A549 (cell line): ENCODE results near the gene ATP2C2.

ENCODE experiments used
- CHD2 ChIP-seq: fragments of 150-350 bp; IDR thresholded peaks from 2 replicates; pipeline ENCODE4 v1.6.1; 2014; ENCODE audit warnings: low read length; ENCODE audit not compliant: partially characterized antibody
- E2F6 ChIP-seq: IDR thresholded peaks from 2 replicates; pipeline ENCODE4 v1.6.1; 2012; ENCODE audit warnings: low read depth, borderline replicate concordance
- EP300 ChIP-seq, 2 experiments: fragments of >200 bp; sonication (Bioruptor Twin); formaldehyde crosslinking; IDR thresholded peaks; 2 replicates in 1 of 2; 3 replicates in 1 of 2; pipeline ENCODE4 v1.6.1; 2016 to 2017
- HEYL ChIP-seq: fragments of 250-450 bp; sonication (Bioruptor Pico); IDR thresholded peaks from 2 replicates; pipeline ENCODE4 v1.8.0; 2021; ENCODE audit warnings: mild to moderate bottlenecking, moderate library complexity
- HOXB13 ChIP-seq: fragments of 250-450 bp; sonication (Bioruptor Pico); IDR thresholded peaks from 2 replicates; pipeline ENCODE4 v1.5.0; 2020; ENCODE audit warnings: low read depth, mild to moderate bottlenecking, moderate library complexity
- JUN ChIP-seq, 2 experiments: fragments of >200 bp; sonication (Bioruptor Twin); formaldehyde crosslinking; IDR thresholded peaks; 2 replicates in 1 of 2; 3 replicates in 1 of 2; pipeline ENCODE4 v1.6.1; 2016 to 2017
- MAX ChIP-seq: IDR thresholded peaks from 2 replicates; pipeline ENCODE4 v1.6.1; 2012
- NPAS2 ChIP-seq: fragments of 250-450 bp; sonication (Bioruptor Pico); IDR thresholded peaks from 2 replicates; pipeline ENCODE4 v1.8.0; 2022; ENCODE audit warnings: mild to moderate bottlenecking, moderate library complexity, borderline replicate concordance
- POLR2A ChIP-seq: IDR thresholded peaks from 2 replicates; pipeline ENCODE4 v1.6.1; 2012; ENCODE audit warnings: mild to moderate bottlenecking, low read length
- RCOR1 ChIP-seq: fragments of 150-350 bp; IDR thresholded peaks from 2 replicates; pipeline ENCODE4 v1.6.1; 2014; ENCODE audit warnings: antibody characterized with exemption, low read length, low read depth
- REST ChIP-seq: fragments of 200-600 bp; sonication (generic); IDR thresholded peaks from 2 replicates; pipeline ENCODE4 v1.6.1; 2016; ENCODE audit warnings: antibody characterized with exemption, mild to moderate bottlenecking, moderate library complexity
- RFX5 ChIP-seq: fragments of 450-650 bp; IDR thresholded peaks from 2 replicates; pipeline ENCODE4 v1.7.1; 2014; ENCODE audit warnings: antibody characterized with exemption, mild to moderate bottlenecking, moderate library complexity
- TF ChIP-seq, protein P1 (sequence below): fragments of >200 bp; sonication (Bioruptor Twin); formaldehyde crosslinking; IDR thresholded peaks from 3 replicates; pipeline ENCODE4 v1.5.1; 2016
- TF ChIP-seq, protein P2 (sequence below): fragments of 150-350 bp; IDR thresholded peaks from 2 replicates; pipeline ENCODE4 v1.6.1; 2014; ENCODE audit warnings: low read depth, mild to moderate bottlenecking, low read length

GRCh38 chr16:84476401-84476800 lies 108.1 kb downstream of the ATP2C2 start:
- TF ChIP-seq REST (no peak), RFX5 (no peak), EP300 (IDR thresholded peaks at IDR 0.05) (no peak), POLR2A (no peak), NPAS2 (CRISPR knock-in tag) (no peak), JUN (IDR thresholded peaks at IDR 0.05) (no peak), HOXB13 (CRISPR knock-in tag) (no peak), HEYL (CRISPR knock-in tag) (no peak), CHD2 (no peak), RCOR1 (no peak), E2F6 (no peak), MAX (no peak)
- TF ChIP-seq, protein P1, sequence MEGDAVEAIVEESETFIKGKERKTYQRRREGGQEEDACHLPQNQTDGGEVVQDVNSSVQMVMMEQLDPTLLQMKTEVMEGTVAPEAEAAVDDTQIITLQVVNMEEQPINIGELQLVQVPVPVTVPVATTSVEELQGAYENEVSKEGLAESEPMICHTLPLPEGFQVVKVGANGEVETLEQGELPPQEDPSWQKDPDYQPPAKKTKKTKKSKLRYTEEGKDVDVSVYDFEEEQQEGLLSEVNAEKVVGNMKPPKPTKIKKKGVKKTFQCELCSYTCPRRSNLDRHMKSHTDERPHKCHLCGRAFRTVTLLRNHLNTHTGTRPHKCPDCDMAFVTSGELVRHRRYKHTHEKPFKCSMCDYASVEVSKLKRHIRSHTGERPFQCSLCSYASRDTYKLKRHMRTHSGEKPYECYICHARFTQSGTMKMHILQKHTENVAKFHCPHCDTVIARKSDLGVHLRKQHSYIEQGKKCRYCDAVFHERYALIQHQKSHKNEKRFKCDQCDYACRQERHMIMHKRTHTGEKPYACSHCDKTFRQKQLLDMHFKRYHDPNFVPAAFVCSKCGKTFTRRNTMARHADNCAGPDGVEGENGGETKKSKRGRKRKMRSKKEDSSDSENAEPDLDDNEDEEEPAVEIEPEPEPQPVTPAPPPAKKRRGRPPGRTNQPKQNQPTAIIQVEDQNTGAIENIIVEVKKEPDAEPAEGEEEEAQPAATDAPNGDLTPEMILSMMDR, result no peak
- TF ChIP-seq, protein P2, sequence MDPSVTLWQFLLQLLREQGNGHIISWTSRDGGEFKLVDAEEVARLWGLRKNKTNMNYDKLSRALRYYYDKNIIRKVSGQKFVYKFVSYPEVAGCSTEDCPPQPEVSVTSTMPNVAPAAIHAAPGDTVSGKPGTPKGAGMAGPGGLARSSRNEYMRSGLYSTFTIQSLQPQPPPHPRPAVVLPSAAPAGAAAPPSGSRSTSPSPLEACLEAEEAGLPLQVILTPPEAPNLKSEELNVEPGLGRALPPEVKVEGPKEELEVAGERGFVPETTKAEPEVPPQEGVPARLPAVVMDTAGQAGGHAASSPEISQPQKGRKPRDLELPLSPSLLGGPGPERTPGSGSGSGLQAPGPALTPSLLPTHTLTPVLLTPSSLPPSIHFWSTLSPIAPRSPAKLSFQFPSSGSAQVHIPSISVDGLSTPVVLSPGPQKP, result no peak
